ENCODE data around the gene TGIF2.

- TF ChIP-seq YY1 (IDR thresholded peaks at IDR 0.05; ENCODE audit: insufficient read depth, insufficient read length) (no peak), ZNF274 (IDR thresholded peaks at IDR 0.05; ENCODE audit: low read depth, low read length) (no peak), SUZ12 (IDR thresholded peaks at IDR 0.05; ENCODE audit: extremely low read depth, insufficient read depth, insufficient read length) (no peak)
Observed at GRCh38 chr20:36628076-36628475, 54.7 kb downstream of the TGIF2 start.

Measured in NT2/D1 (cell line).